Uterus (tissue), 4 donors: ENCODE measurements around the gene PCDHA8. TPM values are rescaled to one million over a fixed set of nuclear protein-coding genes. Genes with fewer than 3 reads are reported as not detected.

Source experiments
- DNase-seq, 2 donors: peaks; one replicate each; pipeline ENCODE4 v3.0.0-alpha.2; 2019 to 2020
- H3K27ac ChIP-seq, 2 donors: fragments of 200-600 bp; sonication (generic); 1 replicate in 1 of 2; 2 replicates in 1 of 2; pipeline ENCODE4 v1.5.1; 2016 to 2018
- H3K27me3 ChIP-seq, 2 donors: fragments of 200-600 bp; sonication (generic); one replicate each; pipeline ENCODE4 v1.5.1; 2018 to 2019; ENCODE audit warnings: control low read depth in 1 of 2
- H3K36me3 ChIP-seq, 2 donors: fragments of 200-600 bp; sonication (generic); one replicate each; pipeline ENCODE4 v1.5.1; 2019; ENCODE audit warnings: control low read depth in 1 of 2
- H3K4me1 ChIP-seq, 2 donors: fragments of 200-600 bp; sonication (generic); one replicate each; pipeline ENCODE4 v1.5.1; 2018 to 2019; ENCODE audit warnings: control low read depth in 1 of 2
- H3K4me3 ChIP-seq, 2 donors: fragments of 200-600 bp; sonication (generic); 1 replicate in 1 of 2; 2 replicates in 1 of 2; pipeline ENCODE4 v1.5.1; 2018 to 2019; ENCODE audit warnings: mild to moderate bottlenecking in 1 of 2
- H3K9me3 ChIP-seq, 2 donors: fragments of 200-600 bp; sonication (generic); one replicate each; pipeline ENCODE4 v1.5.1; 2019; ENCODE audit warnings: control low read depth in 1 of 2
- POLR2A ChIP-seq, 2 donors: fragments of 450-650 bp; IDR thresholded peaks; one replicate each; pipeline ENCODE4 v1.6.1; 2016; ENCODE audit warnings: antibody characterized with exemption in 2 of 2, mild to moderate bottlenecking in 1 of 2, moderate library complexity in 1 of 2
- intact Hi-C: fragments of 100-400 bp; cut with DNase I; formaldehyde crosslinking; loops from one replicate; pipeline ENCODE4 v1.15.1; 2023; ENCODE audit warnings: low total_unique reads
- total RNA-seq, 4 donors: library from RNA; depleted of rRNA in 3 of 4; stranded (reverse); fragments of >200 nt in 3 of 4; gene quantifications; one replicate each; pipeline versions ENCODE4 v1.1.0 to v1.2.4, GENCODE V29; 2014 to 2023
- TF ChIP-seq, protein P1 (sequence below), 4 experiments: fragments of 200-600 bp in 2 of 4; fragments of 450-650 bp in 2 of 4; sonication (generic) in 2 of 4; IDR thresholded peaks; one replicate each; pipeline ENCODE4 v1.5.1; 2016 to 2019; ENCODE audit warnings: antibody characterized with exemption in 4 of 4, mild to moderate bottlenecking in 2 of 4, moderate library complexity in 1 of 4
- donor health status: DM: yes; HTN: yes; CAD: no.

The PCDHA8 gene
- total RNA-seq, 4 donors from 2014 or later: 1.2 to 1.9 TPM; not detected in 2

DNA sequence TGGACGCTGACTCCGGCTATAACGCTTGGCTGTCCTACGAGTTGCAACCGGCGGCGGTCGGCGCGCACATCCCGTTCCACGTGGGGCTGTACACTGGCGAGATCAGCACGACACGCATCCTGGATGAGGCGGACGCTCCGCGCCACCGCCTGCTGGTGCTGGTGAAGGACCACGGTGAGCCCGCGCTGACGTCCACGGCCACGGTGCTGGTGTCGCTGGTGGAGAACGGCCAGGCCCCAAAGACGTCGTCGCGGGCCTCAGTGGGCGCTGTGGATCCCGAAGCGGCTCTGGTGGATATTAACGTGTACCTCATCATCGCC, 36.2 kb downstream of the PCDHA8 start:
- intact Hi-C loops: no loop called here
- Histone ChIP-seq H3K4me1 (no peaks in the 10 kb centered on the region), H3K27ac (no peak overlapping the region), H3K4me3 (no peak overlapping the region), H3K36me3 (no peaks in the 10 kb centered on the region), H3K27me3 (no peaks in the 10 kb centered on the region), H3K9me3 (peaks cover 0 to 8% of the 10 kb centered on the region in 2 donors)
- DNase-seq: no peak
- TF ChIP-seq, protein P1, sequence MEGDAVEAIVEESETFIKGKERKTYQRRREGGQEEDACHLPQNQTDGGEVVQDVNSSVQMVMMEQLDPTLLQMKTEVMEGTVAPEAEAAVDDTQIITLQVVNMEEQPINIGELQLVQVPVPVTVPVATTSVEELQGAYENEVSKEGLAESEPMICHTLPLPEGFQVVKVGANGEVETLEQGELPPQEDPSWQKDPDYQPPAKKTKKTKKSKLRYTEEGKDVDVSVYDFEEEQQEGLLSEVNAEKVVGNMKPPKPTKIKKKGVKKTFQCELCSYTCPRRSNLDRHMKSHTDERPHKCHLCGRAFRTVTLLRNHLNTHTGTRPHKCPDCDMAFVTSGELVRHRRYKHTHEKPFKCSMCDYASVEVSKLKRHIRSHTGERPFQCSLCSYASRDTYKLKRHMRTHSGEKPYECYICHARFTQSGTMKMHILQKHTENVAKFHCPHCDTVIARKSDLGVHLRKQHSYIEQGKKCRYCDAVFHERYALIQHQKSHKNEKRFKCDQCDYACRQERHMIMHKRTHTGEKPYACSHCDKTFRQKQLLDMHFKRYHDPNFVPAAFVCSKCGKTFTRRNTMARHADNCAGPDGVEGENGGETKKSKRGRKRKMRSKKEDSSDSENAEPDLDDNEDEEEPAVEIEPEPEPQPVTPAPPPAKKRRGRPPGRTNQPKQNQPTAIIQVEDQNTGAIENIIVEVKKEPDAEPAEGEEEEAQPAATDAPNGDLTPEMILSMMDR (IDR thresholded peaks at IDR 0.05): no peak
- TF ChIP-seq POLR2A (IDR thresholded peaks at IDR 0.05): no peak

DNA sequence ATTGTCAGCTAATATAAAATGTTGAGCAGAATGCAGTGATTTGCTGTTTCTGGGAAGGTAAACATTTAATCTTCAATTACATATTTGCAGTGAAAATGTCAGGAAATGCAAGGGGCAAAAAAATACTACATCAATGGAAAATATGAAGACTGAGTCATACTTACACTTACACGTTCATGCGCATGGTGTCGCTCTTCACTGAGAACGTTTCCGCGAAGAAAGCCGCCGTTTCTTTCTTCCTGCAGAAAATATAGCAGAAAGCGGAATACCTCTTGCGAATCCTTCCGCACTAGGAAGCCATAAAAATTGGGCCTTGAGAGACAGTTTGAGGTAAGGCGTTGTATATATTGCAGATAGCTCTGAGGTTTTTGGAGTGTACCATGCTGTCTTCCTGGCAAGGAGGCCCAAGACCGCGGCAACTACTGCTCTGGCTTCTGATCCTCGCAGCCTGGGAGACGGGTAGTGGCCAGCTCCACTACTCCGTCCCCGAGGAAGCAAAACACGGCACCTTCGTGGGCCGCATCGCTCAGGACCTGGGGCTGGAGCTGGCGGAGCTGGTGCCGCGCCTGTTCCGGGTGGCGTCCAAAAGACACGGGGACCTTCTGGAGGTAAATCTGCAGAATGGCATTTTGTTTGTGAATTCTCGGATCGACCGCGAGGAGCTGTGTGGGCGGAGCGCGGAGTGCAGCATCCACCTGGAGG, 41.1 kb downstream of the PCDHA8 start, which contains the start of gene PCDHA13:
PCDHA13 (plus strand) TSS at position 236 of the 702 bp plus-strand sequence; CDS start at position 381, 145 bp downstream.
- no peak within 1 kb of the TSS for H3K27ac ChIP-seq
- H3K9me3 ChIP-seq: peaks cover 0 to 15% of the 10 kb centered on the region in 2 donors
- H3K36me3 ChIP-seq: no peaks in the 10 kb centered on the region
- no peak within 1 kb of the TSS for H3K4me3 ChIP-seq
- intact Hi-C loops: no loop called here
- TF ChIP-seq POLR2A (IDR thresholded peaks at IDR 0.05): no peak
- TF ChIP-seq, protein P1 (IDR thresholded peaks at IDR 0.05): peak; percentile 10 to 50 (median 18)
- DNase-seq: peak in 1 of 2 donors; percentile 12
- H3K27me3 ChIP-seq: no peaks in the 10 kb centered on the region
- H3K4me1 ChIP-seq: no peaks in the 10 kb centered on the region

- no peak for DNase-seq
- no peaks in the 10 kb centered on the region for H3K27me3 ChIP-seq
- H3K27ac ChIP-seq: no peak overlapping the region
- no peak for TF ChIP-seq POLR2A (IDR thresholded peaks at IDR 0.05)
- TF ChIP-seq, protein P1 (IDR thresholded peaks at IDR 0.05): peak in 2 of 4 experiments; percentile 2 to 16
- no peaks in the 10 kb centered on the region for H3K36me3 ChIP-seq
- intact Hi-C loops: no loop called here
- H3K4me3 ChIP-seq: no peak overlapping the region
- peaks cover 0 to 15% of the 10 kb centered on the region in 2 donors for H3K9me3 ChIP-seq
- H3K4me1 ChIP-seq: no peaks in the 10 kb centered on the region
Observed at GRCh38 chr5:140882591-140882899, 41.6 kb downstream of the PCDHA8 start.

DNA sequence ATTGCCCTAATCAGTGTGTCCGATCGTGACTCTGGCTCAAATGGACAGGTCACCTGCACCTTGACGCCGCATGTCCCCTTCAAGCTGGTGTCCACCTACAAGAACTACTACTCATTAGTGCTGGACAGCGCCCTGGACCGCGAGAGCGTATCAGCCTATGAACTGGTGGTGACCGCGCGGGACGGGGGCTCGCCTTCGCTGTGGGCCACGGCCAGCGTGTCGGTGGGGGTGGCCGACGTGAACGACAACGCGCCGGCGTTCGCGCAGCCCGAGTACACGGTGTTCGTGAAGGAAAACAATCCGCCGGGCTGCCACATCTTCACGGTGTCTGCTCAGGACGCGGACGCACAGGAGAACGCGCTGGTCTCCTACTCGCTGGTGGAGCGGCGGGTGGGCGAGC, 42.4 kb downstream of the PCDHA8 start:
- Histone ChIP-seq H3K36me3 (no peaks in the 10 kb centered on the region), H3K9me3 (peaks cover 0 to 15% of the 10 kb centered on the region in 2 donors), H3K27ac (no peak overlapping the region), H3K4me1 (no peaks in the 10 kb centered on the region), H3K4me3 (no peak overlapping the region), H3K27me3 (no peaks in the 10 kb centered on the region)
- TF ChIP-seq POLR2A (IDR thresholded peaks at IDR 0.05): no peak
- TF ChIP-seq, protein P1 (IDR thresholded peaks at IDR 0.05): no peak
- DNase-seq: no peak
- intact Hi-C loops: no loop called here

DNA sequence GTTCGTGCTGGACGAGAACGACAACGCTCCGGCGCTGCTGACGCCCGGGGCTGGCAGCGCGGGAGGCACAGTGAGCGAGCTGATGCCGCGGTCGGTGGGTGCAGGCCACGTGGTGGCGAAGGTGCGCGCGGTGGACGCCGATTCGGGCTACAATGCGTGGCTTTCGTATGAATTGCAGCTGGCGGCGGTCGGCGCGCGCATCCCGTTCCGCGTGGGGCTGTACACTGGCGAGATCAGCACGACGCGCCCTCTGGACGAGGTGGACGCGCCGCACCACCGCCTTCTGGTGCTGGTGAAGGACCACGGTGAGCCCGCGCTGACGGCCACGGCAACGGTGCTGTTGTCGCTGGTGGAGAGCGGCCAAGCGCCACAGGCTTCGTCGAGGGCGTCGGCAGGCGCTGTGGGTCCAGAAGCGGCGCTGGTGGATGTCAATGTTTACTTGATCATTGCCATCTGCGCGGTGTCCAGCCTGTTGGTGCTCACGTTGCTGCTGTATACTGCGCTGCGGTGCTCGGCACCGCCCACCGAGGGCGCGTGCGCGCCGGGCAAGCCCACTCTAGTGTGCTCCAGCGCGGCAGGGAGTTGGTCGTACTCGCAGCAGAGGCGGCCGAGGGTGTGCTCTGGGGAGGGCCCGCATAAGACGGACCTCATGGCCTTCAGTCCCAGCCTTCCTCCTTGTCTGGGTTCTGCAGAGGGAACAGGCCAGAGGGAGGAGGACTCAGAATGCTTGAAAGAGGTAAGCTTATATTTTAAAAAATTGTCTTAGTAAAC, 43.1 kb downstream of the PCDHA8 start:
- no peak overlapping the region for H3K4me3 ChIP-seq
- intact Hi-C loops: no loop called here

More for the DNA sequence above, 43.1 kb downstream of the PCDHA8 start:
- peaks cover 0 to 15% of the 10 kb centered on the region in 2 donors for H3K9me3 ChIP-seq
- no peaks in the 10 kb centered on the region for H3K4me1 ChIP-seq
- TF ChIP-seq POLR2A (IDR thresholded peaks at IDR 0.05): no peak
- TF ChIP-seq, protein P1 (IDR thresholded peaks at IDR 0.05): no peak
- H3K36me3 ChIP-seq: no peaks in the 10 kb centered on the region
- H3K27me3 ChIP-seq: no peaks in the 10 kb centered on the region
- no peak for DNase-seq
- no peak overlapping the region for H3K27ac ChIP-seq
